Activated T-cell treated with anti-CD3 and anti-CD28 coated beads, Interleukin-2, amount 50 U/mL, for 24 hours (primary cell): ENCODE measurements around the gene USP17L18.
"Not testable (repeated sequence)": the region's sequence is repeated elsewhere in the genome, so short reads cannot be mapped to it uniquely, and the experiment has no call there.

Experiments used
- DNase-seq: peaks from one replicate; pipeline ENCODE4 v3.0.0-alpha.2; 2020
- H3K27ac Mint-ChIP-seq: 2 replicates; pipeline ENCODE4 v1.8.0; 2020; ENCODE audit warnings: mild to moderate bottlenecking, mixed read lengths
- H3K27me3 Mint-ChIP-seq: 2 replicates; pipeline ENCODE4 v1.8.0; 2020; ENCODE audit warnings: mixed read lengths
- H3K36me3 Mint-ChIP-seq: 2 replicates; pipeline ENCODE4 v1.8.0; 2020; ENCODE audit warnings: low read depth, mixed read lengths
- H3K4me1 Mint-ChIP-seq: 2 replicates; pipeline ENCODE4 v1.8.0; 2020; ENCODE audit warnings: low read depth, mixed read lengths
- H3K4me3 Mint-ChIP-seq: 2 replicates; pipeline ENCODE4 v1.8.0; 2020; ENCODE audit warnings: mild to moderate bottlenecking, moderate library complexity, mixed read lengths
- H3K9me3 Mint-ChIP-seq: 2 replicates; pipeline ENCODE4 v1.8.0; 2020; ENCODE audit warnings: mixed read lengths

Gene USP17L18

DNA sequence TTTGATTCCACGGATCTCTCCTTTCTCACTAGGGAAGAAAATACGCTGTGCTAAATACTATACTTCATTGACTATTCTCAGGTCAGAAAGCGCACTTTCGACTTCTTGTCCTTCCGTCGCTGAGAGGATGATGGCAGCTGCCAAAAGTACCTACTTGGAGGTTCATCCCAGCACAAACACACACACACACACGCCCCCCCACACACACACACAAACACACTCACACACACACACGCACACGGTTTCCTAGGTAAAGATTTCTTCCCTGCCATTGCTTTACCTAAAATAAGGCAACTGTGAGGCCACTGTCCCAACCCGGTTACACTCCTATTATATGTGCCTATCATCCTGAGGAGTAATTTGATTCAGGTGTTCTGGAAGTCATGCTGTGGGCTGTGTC lies 23.3 kb downstream of the USP17L18 start:
- not testable (repeated sequence) for H3K36me3 Mint-ChIP-seq, H3K9me3 Mint-ChIP-seq, H3K27me3 Mint-ChIP-seq, H3K4me1 Mint-ChIP-seq, H3K4me3 Mint-ChIP-seq, H3K27ac Mint-ChIP-seq
- DNase-seq, result peak; percentile 33
